ENCODE data around the gene LIME1.

GRCh38 chr20:63743210-63743970 is 6.9 kb downstream of the LIME1 start:
- TF ChIP-seq POLR2AphosphoS5 (IDR thresholded peaks at IDR 0.05; ENCODE audit: low read depth, low read length), result no peak
- TF ChIP-seq POLR2A (IDR thresholded peaks at IDR 0.05; ENCODE audit: low read depth, low read length), result no peak
- TF ChIP-seq TAF1 (IDR thresholded peaks at IDR 0.05; ENCODE audit: low read depth, low read length), result no peak
- TF ChIP-seq PAX5 (IDR thresholded peaks at IDR 0.05; ENCODE audit: insufficient read depth, low read length, severe bottlenecking), result no peak
- no peak for TF ChIP-seq POU2F2 (IDR thresholded peaks at IDR 0.05; ENCODE audit: low read depth, low read length)

Measured in GM12891 (cell line).